GM18858 (cell line): Measurements from ENCODE around the gene RALA.

ENCODE experiments used
- ATAC-seq: cut with Tn5 transposase; IDR thresholded peaks from one replicate; pipeline ENCODE4 v1.9.1; 2021; ENCODE audit not compliant: unreplicated experiment

RALA gene, protein sequence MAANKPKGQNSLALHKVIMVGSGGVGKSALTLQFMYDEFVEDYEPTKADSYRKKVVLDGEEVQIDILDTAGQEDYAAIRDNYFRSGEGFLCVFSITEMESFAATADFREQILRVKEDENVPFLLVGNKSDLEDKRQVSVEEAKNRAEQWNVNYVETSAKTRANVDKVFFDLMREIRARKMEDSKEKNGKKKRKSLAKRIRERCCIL

GRCh38 chr7:39623047-39623731, at the start of gene RALA:
RALA (plus strand) TSS chr7:39623572; CDS start chr7:39686668, 63,096 bp downstream.
- peak; percentile 69 for ATAC-seq

- ATAC-seq: no peak
Observed at GRCh38 chr7:39574673-39575349, 48.6 kb upstream of the RALA start.

DNA sequence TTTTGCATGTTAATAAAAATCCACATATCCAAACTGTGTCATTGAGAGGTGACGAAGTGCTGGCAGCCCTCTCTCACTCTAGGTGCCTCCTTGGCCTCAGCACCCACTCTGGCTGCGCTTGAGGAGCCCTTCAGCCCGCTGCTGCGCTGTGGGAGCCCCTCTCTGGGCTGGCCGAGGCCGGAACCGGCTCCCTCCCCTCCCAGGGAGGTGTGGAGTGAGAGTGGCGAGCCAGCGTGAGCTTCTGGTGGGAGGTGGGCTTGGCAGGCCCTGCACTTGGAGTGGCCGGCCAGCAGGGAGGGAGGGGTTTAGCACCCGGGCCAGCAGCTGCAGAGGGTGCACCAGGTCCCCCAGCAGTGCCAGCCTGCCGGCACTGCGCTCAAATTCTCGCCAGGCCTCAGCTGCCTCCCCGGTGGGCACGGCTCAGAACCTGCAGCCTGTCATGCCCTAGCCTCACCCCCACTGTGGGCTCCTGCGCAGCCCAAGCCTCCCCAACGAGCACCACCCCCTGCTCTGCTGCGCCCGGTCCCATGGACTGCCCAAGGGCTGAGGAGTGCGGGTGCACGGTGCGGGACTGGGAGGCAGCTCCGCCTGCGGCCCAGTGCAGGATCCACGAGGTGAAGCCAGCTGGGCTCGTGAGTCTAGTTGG, 46.0 kb upstream of the RALA start:
- no peak for ATAC-seq

DNA sequence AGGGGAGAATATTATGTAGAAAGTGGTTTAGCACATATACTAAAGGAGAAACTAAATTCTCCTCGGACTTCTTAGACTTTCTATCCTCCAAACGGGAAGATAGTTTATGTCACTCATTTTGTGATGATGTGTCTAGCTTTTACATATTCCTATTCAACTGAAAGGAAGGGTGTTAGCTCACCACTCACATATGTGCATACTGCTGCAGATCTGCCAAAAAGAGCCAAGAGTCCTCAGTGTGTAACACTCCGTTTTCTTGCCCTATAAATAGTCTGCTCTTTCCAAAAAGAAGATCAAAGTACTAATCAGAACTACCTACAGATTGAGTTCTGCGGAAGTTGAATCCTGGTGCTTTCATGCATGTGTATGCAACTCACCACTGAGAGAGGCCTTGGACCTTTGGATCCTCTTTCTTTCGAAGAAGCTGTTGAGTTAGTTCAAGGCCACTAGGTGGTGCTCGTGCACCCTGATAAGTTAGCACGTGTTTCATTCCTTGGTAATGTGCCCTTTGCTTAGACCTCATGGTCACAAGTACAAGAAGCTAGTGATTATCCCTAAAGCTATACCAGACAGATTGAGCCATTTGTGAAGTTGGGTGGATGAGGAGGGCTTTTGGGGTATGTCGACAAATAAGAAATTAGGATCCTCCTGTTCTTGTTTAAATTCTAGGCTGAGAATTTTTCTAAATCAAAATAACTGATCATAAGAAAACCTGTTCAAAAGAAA, 43.1 kb upstream of the RALA start:
- ATAC-seq: peak; percentile 93

GRCh38 chr7:39582536-39582935, 40.8 kb upstream of the RALA start:
- ATAC-seq: no peak

DNA sequence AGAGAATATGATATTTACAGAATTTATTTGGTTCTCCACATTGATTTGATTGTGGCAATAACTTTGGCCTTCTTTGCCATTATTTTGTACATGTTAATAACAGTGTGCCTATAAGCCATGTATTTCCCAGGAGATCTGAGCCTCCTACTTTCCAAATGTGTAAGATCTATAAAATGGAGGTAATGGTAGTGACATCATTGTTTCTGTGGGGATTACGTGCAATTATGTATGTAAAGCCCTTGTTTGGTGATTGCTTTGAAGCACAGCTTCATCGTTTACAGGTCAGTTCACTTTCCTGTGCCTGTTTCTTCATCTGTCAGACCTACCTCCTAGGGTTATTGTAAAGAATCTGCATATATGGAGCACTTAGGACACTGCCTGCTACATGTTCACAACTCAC, 39.8 kb upstream of the RALA start:
- ATAC-seq: no peak

DNA sequence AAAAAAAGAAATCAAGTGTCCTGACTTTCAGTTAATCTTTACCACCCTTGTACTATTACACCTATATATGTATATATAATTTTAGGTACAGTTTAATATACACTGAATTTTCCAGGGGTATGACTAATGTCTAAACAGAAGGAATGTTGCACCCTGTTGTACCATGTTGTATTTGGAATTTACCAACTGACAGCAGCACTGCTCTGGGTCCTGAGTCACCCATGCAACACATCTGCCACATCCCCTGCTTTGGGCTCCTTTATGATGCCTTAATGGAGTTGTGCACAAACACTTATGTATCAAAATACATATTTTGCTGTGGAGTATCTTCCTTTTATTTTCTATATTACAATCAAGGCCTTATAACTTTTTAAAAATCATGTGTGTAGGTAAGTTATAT, 36.0 kb upstream of the RALA start:
- no peak for ATAC-seq

- no peak for ATAC-seq
Observed at GRCh38 chr7:39588416-39588815, 35.0 kb upstream of the RALA start.

GRCh38 chr7:39589323-39590111, 33.9 kb upstream of the RALA start:
- ATAC-seq: peak; percentile 93

GRCh38 chr7:39592586-39592985, 30.8 kb upstream of the RALA start:
- ATAC-seq: no peak

- ATAC-seq: no peak
Observed at GRCh38 chr7:39594988-39595620, 28.3 kb upstream of the RALA start.

GRCh38 chr7:39602351-39602750, 21.0 kb upstream of the RALA start:
- no peak for ATAC-seq

DNA sequence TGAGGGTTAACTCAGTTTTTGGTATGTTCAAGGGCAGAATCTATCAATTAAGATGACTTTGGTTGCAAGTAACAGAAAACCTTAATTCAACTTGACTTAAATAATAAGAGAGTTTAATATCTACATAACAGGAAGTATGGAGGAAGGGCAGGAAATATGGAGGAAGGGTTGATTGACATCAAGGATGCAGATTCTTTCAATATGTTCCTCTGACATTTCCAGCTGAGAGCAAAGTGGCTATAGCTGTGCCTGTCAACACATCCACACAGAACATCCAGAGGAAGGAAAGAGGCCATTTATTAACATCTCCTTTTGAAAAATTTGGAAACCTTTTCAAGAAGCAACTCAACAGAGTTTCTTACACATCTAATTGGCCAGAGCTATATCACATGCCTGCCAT, 19.4 kb upstream of the RALA start:
- ATAC-seq: no peak

DNA sequence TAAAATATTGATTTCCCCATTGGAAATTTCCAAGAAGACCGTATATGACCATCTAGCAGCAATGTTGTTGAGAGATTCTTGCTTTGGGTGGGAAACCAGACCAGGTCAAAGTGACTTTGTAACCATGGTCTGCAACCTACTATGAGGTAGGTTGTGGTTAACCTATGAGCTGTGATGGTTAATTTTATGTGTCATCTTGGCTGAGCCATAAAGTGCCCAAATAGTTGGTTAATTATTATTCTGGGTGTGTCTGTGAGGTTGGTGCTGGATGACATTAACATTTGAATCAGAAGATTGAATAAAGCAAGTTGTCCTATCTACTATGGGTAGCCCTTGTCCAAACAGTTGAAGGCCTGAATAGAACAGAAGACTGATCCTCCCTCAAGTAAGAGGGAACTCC, 18.3 kb upstream of the RALA start:
- no peak for ATAC-seq

DNA sequence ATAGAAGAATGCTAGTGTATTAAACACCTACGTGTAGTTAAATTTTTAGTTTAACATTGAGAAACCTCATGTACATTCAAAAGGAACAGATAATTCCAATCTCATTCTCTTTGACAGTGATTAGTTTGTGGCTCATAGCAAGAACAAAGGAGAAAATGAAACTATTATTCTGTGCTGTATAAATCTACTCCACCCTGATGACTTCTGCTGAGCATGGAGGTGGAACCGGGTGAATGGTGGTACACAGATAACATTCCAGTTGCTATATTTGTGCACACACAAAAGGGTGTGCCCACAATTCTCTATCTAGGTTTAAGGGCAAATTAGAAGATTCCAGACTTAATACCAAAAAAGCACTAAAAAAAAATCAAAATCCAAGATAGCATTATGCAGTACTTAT, 17.0 kb upstream of the RALA start:
- ATAC-seq: no peak

DNA sequence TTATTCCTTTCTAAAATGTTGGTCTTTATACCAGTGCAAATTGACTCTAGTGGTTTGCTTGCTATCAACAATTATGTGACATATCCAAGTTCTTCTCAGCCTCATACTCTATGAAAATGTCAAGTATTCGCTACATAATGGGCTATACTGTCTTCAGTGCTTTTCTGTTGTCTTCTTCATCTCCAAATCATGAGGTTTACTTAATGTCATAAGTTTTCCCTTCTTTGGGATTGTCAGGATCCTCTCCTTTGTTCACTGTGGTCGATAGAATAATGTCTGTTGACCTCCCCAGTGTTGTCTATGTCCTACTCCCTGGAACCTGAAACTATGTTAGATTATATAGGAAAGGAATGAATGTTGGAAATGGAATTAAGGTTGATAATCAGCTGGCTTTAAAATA, 16.4 kb upstream of the RALA start:
- ATAC-seq: no peak

- no peak for ATAC-seq
Observed at GRCh38 chr7:39607865-39608264, 15.5 kb upstream of the RALA start.

DNA sequence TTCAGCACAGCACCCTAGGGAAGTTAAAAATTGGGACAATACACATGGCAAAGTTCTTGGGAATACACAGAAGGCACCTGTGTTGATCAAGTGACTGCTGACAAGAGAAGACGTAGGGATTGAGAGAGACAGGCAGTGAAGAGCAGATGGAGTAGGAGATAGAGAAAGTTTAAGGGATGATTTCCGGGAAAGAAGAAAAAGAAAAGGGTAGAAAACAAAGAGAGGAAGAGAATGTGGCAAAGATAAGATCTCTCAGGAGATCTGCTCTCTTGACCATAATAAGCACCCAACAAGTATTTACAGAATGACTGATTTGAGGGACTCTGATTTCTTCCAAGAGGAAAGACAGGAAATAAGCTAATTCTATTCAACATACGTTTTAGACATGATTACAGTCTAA, 15.1 kb upstream of the RALA start:
- no peak for ATAC-seq

DNA sequence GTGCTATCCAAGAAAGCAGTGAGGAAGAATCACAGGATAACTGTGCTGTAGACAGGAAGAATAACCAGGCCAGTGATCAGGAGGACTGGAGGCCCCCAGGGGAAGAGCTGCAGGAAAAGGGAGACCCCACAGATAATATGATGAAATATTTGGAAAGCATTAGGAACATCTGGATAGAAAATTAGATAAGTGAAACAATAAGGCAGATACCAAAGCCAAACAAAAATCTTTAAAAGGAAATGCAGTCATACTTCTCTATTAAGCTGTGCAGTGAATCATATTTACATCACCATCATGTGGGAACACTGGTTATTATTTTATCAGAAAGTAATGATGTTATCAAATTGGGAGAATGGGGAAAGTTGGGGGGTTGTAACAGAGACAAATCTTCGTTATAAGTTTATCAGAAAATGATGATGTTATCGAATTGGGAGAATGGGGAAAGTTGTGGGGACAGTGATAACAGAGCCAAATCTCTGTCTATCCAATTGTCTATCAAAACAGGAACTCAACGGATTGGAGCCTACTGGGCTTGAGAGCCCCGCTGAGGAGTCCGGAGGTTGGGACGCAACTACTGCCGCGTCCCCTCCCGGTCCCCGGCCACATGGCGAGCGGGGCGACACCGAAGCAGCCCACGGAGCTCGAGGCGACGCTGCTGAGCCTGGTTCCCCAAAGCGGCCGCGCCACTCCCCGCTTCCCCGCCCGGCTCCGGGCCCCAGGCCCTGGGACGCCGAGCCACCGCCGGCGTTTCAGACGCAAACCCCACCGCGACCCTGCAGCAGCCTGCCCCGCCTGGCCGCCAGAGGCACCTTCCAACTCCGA, 14.0 kb upstream of the RALA start:
- ATAC-seq: no peak
